ENCODE measurements around the gene AFTPH.

DNA sequence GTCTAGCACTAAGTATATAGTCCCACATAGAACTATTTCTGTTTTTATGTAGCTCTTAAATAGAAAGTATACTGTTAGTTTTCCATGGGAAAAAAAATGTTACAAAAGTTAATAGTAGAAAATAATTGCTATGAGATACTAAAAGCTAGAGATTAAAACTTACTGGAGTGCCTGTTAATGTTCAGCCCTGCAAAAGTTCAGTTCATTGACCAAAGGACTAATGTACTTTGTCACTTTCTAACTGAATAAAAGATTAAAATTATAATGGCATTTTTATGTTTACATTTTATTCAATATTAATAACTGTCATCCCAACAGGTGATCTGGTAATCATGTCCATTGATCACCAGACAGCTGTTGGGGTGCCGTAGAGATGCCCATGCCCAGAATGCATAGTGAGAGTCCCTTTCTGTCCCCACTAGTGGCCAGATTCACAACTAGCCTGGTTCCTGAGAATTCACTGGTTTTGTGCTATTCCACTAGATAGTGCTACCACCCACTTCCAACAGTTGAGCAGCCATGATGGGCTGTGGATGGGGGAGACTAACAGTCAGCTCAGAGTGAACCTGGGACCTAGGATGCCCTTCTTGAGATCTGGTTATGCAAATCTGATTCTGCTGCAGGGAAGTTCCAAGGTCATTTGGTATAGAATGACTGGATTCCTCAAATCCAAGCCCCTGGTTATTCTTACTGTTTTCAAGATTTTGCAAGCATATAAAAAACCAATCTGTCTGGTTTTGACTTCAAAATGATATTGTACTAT lies 57.8 kb downstream of the AFTPH start:
- TF ChIP-seq, protein P1, sequence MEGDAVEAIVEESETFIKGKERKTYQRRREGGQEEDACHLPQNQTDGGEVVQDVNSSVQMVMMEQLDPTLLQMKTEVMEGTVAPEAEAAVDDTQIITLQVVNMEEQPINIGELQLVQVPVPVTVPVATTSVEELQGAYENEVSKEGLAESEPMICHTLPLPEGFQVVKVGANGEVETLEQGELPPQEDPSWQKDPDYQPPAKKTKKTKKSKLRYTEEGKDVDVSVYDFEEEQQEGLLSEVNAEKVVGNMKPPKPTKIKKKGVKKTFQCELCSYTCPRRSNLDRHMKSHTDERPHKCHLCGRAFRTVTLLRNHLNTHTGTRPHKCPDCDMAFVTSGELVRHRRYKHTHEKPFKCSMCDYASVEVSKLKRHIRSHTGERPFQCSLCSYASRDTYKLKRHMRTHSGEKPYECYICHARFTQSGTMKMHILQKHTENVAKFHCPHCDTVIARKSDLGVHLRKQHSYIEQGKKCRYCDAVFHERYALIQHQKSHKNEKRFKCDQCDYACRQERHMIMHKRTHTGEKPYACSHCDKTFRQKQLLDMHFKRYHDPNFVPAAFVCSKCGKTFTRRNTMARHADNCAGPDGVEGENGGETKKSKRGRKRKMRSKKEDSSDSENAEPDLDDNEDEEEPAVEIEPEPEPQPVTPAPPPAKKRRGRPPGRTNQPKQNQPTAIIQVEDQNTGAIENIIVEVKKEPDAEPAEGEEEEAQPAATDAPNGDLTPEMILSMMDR (conservative IDR thresholded peaks at IDR 0.05; ENCODE audit: low read depth, low read length), result no peak
- TF ChIP-seq EZH2 (IDR thresholded peaks at IDR 0.05; ENCODE audit: borderline replicate concordance, low read depth, low read length, poor library complexity, severe bottlenecking), result no peak
